Panc1 (cell line): ENCODE data around the gene CDIPT.

ENCODE experiments used
- CTCF ChIP-seq: fragments of 450-650 bp; IDR thresholded peaks from 2 replicates; pipeline ENCODE4 v1.5.1; 2017; ENCODE audit warnings: mild to moderate bottlenecking
- POLR2AphosphoS5 ChIP-seq: IDR thresholded peaks from 2 replicates; pipeline ENCODE4 v1.6.1; 2012; ENCODE audit warnings: mild to moderate bottlenecking, low read depth, low read length, moderate library complexity
- REST ChIP-seq, 2 experiments: IDR thresholded peaks; 2 replicates each; pipeline ENCODE4 v1.6.1; 2011 to 2012; ENCODE audit warnings: low read depth in 2 of 2, control low read depth in 1 of 2, low read length in 1 of 2, mild to moderate bottlenecking in 1 of 2, moderate library complexity in 1 of 2; ENCODE audit not compliant: insufficient read depth in 1 of 2
- TCF7L2 ChIP-seq: IDR thresholded peaks from 2 replicates; pipeline ENCODE4 v1.6.1; 2011; ENCODE audit warnings: mild to moderate bottlenecking, low read depth, low read length, inconsistent platforms

GRCh38 chr16:29849505-29849904 lies 13.5 kb downstream of the CDIPT start:
- TF ChIP-seq CTCF (no peak), POLR2AphosphoS5 (no peak), TCF7L2 (no peak), REST (IDR thresholded peaks at IDR 0.05; ENCODE audit: insufficient read depth in 1 of 2, low read depth in 2 of 2, low read length in 1 of 2) (no peak)
